GM18870 (cell line): ENCODE data around the gene DYRK3.
"Not testable (repeated sequence)": the region's sequence is repeated elsewhere in the genome, so short reads cannot be mapped to it uniquely, and the experiment has no call there.

Source experiments
- ATAC-seq: cut with Tn5 transposase; IDR thresholded peaks from one replicate; pipeline ENCODE4 v1.9.1; 2021; ENCODE audit warnings: moderate library complexity; ENCODE audit not compliant: unreplicated experiment

Gene DYRK3

GRCh38 chr1:206635080-206635977 lies at the start of gene DYRK3:
Gene DYRK3, plus strand, starts transcription at chr1:206635536. Its CDS starts 168 bp downstream, at chr1:206635704.
- peak; percentile 60 for ATAC-seq

- ATAC-seq = no peak
Observed at GRCh38 chr1:206586501-206587445, 48.6 kb upstream of the DYRK3 start.

- no peak for ATAC-seq
Observed at GRCh38 chr1:206587904-206588303, 47.4 kb upstream of the DYRK3 start.

- ATAC-seq = no peak
Observed at GRCh38 chr1:206588492-206588891, 46.8 kb upstream of the DYRK3 start.

- ATAC-seq = no peak
Observed at GRCh38 chr1:206589206-206589605, 46.1 kb upstream of the DYRK3 start.

GRCh38 chr1:206590025-206590758 lies 45.1 kb upstream of the DYRK3 start:
- peak; percentile 62 for ATAC-seq

GRCh38 chr1:206591226-206591625 lies 44.1 kb upstream of the DYRK3 start:
- ATAC-seq = no peak

GRCh38 chr1:206591696-206592095 lies 43.6 kb upstream of the DYRK3 start:
- no peak for ATAC-seq

GRCh38 chr1:206593351-206593925 lies 41.9 kb upstream of the DYRK3 start:
- no peak for ATAC-seq

GRCh38 chr1:206595581-206596318 lies 39.6 kb upstream of the DYRK3 start:
- ATAC-seq = no peak

- ATAC-seq = no peak
Observed at GRCh38 chr1:206596319-206596666, 39.0 kb upstream of the DYRK3 start.

- no peak for ATAC-seq
Observed at GRCh38 chr1:206600527-206600926, 34.8 kb upstream of the DYRK3 start.

- ATAC-seq = no peak
Observed at GRCh38 chr1:206604861-206605260, 30.5 kb upstream of the DYRK3 start.

GRCh38 chr1:206606867-206607266 lies 28.5 kb upstream of the DYRK3 start:
- ATAC-seq = no peak

- ATAC-seq = no peak
Observed at GRCh38 chr1:206608108-206608698, 27.1 kb upstream of the DYRK3 start.

GRCh38 chr1:206609229-206609991 lies 25.9 kb upstream of the DYRK3 start:
- ATAC-seq = no peak

- ATAC-seq = peak; percentile 43
Observed at GRCh38 chr1:206612129-206612876, 23.0 kb upstream of the DYRK3 start, which contains the start of gene EIF2D. Gene EIF2D, minus strand, starts transcription at chr1:206612465. Its CDS starts 123 bp downstream, at chr1:206612342.

- ATAC-seq = not testable (repeated sequence)
Observed at GRCh38 chr1:206626396-206626795, 8.9 kb upstream of the DYRK3 start.
